Left ventricle myocardium inferior (tissue), 1 donor: ENCODE measurements around the gene FERD3L. TPM values are rescaled to one million over a fixed set of nuclear protein-coding genes. Genes with fewer than 3 reads are reported as not detected.

Experiments used
- DNase-seq: peaks from one replicate; pipeline ENCODE4 v3.0.0-alpha.2; 2020
- H3K27ac ChIP-seq: fragments of 200-600 bp; replicated peaks from 2 replicates; pipeline ENCODE4 v1.8.0; 2021
- H3K27me3 ChIP-seq: fragments of 200-600 bp; 2 replicates; pipeline ENCODE4 v1.8.0; 2021; ENCODE audit warnings: low read depth
- H3K36me3 ChIP-seq: fragments of 200-600 bp; 2 replicates; pipeline ENCODE4 v1.8.0; 2021
- H3K4me1 ChIP-seq: fragments of 200-600 bp; 2 replicates; pipeline ENCODE4 v1.8.0; 2021
- H3K4me3 ChIP-seq: fragments of 200-600 bp; 2 replicates; pipeline ENCODE4 v1.8.0; 2021; ENCODE audit warnings: mild to moderate bottlenecking, moderate library complexity
- H3K9me3 ChIP-seq: fragments of 200-600 bp; replicated peaks from 2 replicates; pipeline ENCODE4 v1.8.0; 2021
- intact Hi-C: fragments of 100-400 bp; cut with micrococcal nuclease; formaldehyde crosslinking; loops from one replicate; pipeline ENCODE4 v1.11.0; 2022
- total RNA-seq: library from RNA; stranded (reverse); fragmentation: NEBNext Ultra II Directional; extraction: Animal tissue kit (Norgen Biotek cat#: 25700); gene quantifications from one replicate; pipeline ENCODE4 v1.2.1, GENCODE V29; 2021
- TF ChIP-seq, protein P1 (sequence below): fragments of 200-600 bp; IDR thresholded peaks from 2 replicates; pipeline ENCODE4 v1.8.0; 2021; ENCODE audit warnings: antibody characterized with exemption, mild to moderate bottlenecking, borderline replicate concordance
- donor health status: DM: no; HTN: yes; CAD: no; lungs with severe emphysema.

The FERD3L gene
- total RNA-seq, 1 donor from 2014 or later: not detected

DNA sequence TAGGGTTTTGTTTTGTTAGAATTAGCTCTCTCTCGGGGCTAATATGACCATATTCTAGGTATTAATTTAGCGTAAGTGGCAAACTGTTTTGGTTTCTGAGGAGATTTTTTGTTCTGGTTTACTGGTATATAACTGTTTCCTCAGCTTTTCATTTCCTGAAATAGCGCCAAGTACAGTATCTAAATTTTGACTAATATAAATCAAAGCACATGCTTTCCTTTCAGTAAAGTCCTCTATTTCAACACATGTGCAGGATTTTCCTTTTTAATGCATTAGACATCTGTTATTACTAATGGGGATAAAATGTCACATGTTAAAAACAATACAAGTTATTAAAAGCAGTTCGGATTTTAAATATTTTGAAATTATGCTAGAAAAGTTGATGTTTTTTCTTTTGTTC, 11.3 kb downstream of the FERD3L start:
- H3K9me3 ChIP-seq: no peaks in the 10 kb centered on the region
- no peak overlapping the region for H3K27ac ChIP-seq
- no peaks in the 10 kb centered on the region for H3K36me3 ChIP-seq
- no peak for DNase-seq
- peaks cover 39% of the 10 kb centered on the region for H3K27me3 ChIP-seq
- no peak overlapping the region for H3K4me3 ChIP-seq
- no peaks in the 10 kb centered on the region for H3K4me1 ChIP-seq
- intact Hi-C loops: no loop called here
- TF ChIP-seq, protein P1, sequence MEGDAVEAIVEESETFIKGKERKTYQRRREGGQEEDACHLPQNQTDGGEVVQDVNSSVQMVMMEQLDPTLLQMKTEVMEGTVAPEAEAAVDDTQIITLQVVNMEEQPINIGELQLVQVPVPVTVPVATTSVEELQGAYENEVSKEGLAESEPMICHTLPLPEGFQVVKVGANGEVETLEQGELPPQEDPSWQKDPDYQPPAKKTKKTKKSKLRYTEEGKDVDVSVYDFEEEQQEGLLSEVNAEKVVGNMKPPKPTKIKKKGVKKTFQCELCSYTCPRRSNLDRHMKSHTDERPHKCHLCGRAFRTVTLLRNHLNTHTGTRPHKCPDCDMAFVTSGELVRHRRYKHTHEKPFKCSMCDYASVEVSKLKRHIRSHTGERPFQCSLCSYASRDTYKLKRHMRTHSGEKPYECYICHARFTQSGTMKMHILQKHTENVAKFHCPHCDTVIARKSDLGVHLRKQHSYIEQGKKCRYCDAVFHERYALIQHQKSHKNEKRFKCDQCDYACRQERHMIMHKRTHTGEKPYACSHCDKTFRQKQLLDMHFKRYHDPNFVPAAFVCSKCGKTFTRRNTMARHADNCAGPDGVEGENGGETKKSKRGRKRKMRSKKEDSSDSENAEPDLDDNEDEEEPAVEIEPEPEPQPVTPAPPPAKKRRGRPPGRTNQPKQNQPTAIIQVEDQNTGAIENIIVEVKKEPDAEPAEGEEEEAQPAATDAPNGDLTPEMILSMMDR: no peak

DNA sequence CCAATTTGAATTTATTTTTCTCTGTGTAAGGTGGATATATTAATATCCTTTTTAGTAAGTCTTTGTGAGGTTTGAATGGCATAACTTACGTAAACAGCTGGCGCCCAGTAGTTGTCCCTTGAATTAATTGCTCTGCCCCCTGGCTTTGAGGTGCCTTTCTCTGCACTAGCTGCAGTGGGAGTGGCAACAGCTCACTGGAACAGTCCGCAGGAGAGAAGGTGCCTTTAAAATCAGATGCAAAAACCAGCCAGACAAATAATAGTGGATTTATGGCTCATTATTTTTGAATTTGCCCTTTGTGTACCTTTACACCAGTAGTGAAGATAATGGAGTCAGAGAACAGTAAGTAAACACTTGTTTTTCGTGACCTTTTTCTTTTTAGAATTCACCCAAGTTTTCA, 11.8 kb downstream of the FERD3L start:
- H3K4me1 ChIP-seq: no peaks in the 10 kb centered on the region
- no peaks in the 10 kb centered on the region for H3K9me3 ChIP-seq
- no peak for DNase-seq
- H3K36me3 ChIP-seq: no peaks in the 10 kb centered on the region
- peaks cover 44% of the 10 kb centered on the region for H3K27me3 ChIP-seq
- no peak overlapping the region for H3K27ac ChIP-seq
- TF ChIP-seq, protein P1: no peak
- no peak overlapping the region for H3K4me3 ChIP-seq
- intact Hi-C loops: no loop called here

DNA sequence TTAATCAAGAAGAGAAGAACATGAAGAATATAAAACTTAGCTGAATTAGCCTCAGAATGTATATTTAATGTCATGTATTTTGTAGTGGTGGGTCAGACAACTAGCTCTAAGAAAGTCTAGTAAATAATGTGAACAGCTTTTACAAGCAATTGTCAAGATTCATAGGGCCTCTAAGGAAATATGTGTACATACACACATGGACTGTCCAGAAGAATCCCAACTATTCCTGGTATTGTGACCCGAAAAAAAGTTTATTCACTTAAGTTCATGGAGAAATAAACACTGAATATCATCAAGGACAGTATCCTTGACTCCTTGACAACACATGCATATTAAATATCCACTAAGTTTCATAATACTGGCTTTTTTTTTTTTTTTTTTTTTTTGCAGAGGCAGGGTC, 16.4 kb downstream of the FERD3L start:
- Histone ChIP-seq H3K4me3 (no peak overlapping the region), H3K9me3 (no peaks in the 10 kb centered on the region), H3K27me3 (peaks cover 79% of the 10 kb centered on the region), H3K4me1 (no peaks in the 10 kb centered on the region), H3K36me3 (no peaks in the 10 kb centered on the region), H3K27ac (no peak overlapping the region)
- TF ChIP-seq, protein P1: no peak
- DNase-seq: no peak
- intact Hi-C loops: no loop called here

DNA sequence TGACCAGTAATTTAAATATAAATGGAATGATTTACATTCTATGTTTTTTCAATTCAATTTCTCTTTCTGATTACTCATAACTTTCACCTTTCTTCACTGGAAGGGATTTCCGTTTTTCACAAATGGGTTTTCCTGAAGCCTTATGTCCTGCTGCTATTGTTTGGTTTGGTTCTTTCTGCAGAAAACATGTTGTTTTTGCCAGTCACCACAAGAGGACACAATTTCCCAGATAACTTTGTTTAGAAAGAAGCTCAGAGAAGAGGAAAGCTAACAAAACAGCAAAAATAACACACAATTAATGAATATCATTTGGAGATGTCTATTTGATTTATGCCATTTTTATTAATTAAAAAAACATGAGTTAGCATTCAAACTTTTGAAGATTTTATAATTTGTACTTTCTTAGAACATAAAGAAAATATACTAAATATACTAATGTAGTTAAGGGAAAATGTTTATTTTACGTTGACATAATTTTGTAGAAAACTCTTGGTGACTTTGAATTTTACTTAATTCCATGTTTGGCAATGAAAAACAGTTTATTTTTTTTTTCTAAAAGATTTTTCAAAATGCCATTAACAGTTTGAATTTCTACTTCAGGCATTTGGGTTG, 23.1 kb downstream of the FERD3L start:
- TF ChIP-seq, protein P1: peak; percentile 56
- intact Hi-C loops: no loop called here
- H3K27me3 ChIP-seq: peaks cover 92% of the 10 kb centered on the region

DNA sequence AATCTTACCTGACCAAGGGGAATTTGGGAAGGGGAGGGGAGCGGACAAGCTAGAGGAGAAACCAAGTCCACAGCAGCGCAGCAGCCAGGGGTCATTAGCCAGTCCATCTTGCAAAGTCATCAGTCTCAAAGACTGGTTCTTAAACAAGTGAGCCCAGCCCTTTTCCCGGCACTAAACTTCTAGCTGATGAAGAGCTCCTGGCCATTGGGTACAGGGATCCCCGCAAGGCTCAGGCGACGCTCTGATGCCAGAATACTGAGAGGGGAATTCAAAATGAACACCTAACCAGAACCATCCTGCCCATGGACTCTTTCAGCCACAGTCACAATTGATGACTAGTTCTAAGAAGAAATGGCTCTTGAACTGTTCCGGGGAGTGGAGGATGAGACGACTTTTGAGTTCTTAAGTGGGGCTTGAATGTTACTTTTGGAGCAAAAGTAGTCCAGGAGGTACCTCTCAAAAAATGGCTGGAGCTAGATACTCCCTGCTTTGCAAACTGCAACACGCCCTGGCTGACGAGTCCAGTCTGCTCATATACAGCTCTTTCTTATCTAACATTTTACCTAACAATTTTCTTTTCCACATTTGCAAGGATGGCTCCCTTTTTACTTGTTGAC, 25.2 kb downstream of the FERD3L start:
- Histone ChIP-seq H3K36me3 (no peaks in the 10 kb centered on the region), H3K9me3 (no peaks in the 10 kb centered on the region), H3K27me3 (peaks cover 98% of the 10 kb centered on the region), H3K27ac (no peak overlapping the region), H3K4me3 (no peak overlapping the region), H3K4me1 (peaks cover 29% of the 10 kb centered on the region)
- TF ChIP-seq, protein P1: no peak
- DNase-seq: no peak
- intact Hi-C loops: no loop called here

More for the DNA sequence above, 23.1 kb downstream of the FERD3L start:
- no peak overlapping the region for H3K27ac ChIP-seq
- no peaks in the 10 kb centered on the region for H3K36me3 ChIP-seq
- H3K9me3 ChIP-seq: no peaks in the 10 kb centered on the region
- no peak for DNase-seq
- H3K4me1 ChIP-seq: peaks cover 18% of the 10 kb centered on the region
- H3K4me3 ChIP-seq: no peak overlapping the region
